Neural progenitor cell (in vitro differentiated cells): ENCODE measurements around the gene EIF2A. TPM values are rescaled to one million over a fixed set of nuclear protein-coding genes. Genes with fewer than 3 reads are reported as not detected.
A peak's percentile ranks its signal among the peaks of the same experiment; 100 is the strongest.

ENCODE experiments used
- DNase-seq: peaks from one replicate; pipeline ENCODE4 v3.0.0-alpha.2; 2016; ENCODE audit warnings: low spot score
- H2AFZ ChIP-seq: fragments of 200-600 bp; sonication (generic); replicated peaks from 2 replicates; pipeline ENCODE4 v1.6.1; 2016; ENCODE audit warnings: antibody characterized with exemption
- H3F3A ChIP-seq: fragments of 200-600 bp; sonication (generic); 2 replicates; pipeline ENCODE4 v1.6.1; 2016; ENCODE audit warnings: antibody characterized with exemption, low read depth
- H3K27ac ChIP-seq: fragments of 200-600 bp; sonication (generic); 2 replicates; pipeline ENCODE4 v1.5.1; 2016; ENCODE audit warnings: mild to moderate bottlenecking
- H3K27me3 ChIP-seq: fragments of 200-600 bp; sonication (generic); 2 replicates; pipeline ENCODE4 v1.6.1; 2016; ENCODE audit warnings: mild to moderate bottlenecking, moderate library complexity
- H3K36me3 ChIP-seq: fragments of 200-600 bp; sonication (generic); 2 replicates; pipeline ENCODE4 v1.5.1; 2016
- H3K4me1 ChIP-seq: fragments of 200-600 bp; sonication (generic); 2 replicates; pipeline ENCODE4 v1.6.1; 2016; ENCODE audit warnings: mixed run types
- H3K4me2 ChIP-seq: fragments of 200-600 bp; sonication (generic); 2 replicates; pipeline ENCODE4 v1.6.1; 2016
- H3K4me3 ChIP-seq: fragments of 200-600 bp; sonication (generic); 2 replicates; pipeline ENCODE4 v1.5.1; 2016
- H3K79me2 ChIP-seq: fragments of 200-600 bp; sonication (generic); 2 replicates; pipeline ENCODE4 v1.6.1; 2016; ENCODE audit warnings: low read depth
- H3K9ac ChIP-seq: fragments of 200-600 bp; sonication (generic); 2 replicates; pipeline ENCODE4 v1.6.1; 2016
- H3K9me3 ChIP-seq: fragments of 200-600 bp; sonication (generic); 2 replicates; pipeline ENCODE4 v1.5.1; 2016; ENCODE audit warnings: low read depth
- H4K20me1 ChIP-seq: fragments of 200-600 bp; sonication (generic); 2 replicates; pipeline ENCODE4 v1.6.1; 2016; ENCODE audit warnings: low read depth
- H3K27ac Mint-ChIP-seq: 3 replicates; pipeline ENCODE4 v1.8.0; 2021; ENCODE audit warnings: mixed read lengths
- H3K27me3 Mint-ChIP-seq: 2 replicates; pipeline ENCODE4 v1.8.0; 2022; ENCODE audit warnings: low read depth, mild to moderate bottlenecking, inconsistent platforms, moderate library complexity, mixed read lengths; ENCODE audit not compliant: insufficient read depth
- H3K36me3 Mint-ChIP-seq: 3 replicates; pipeline ENCODE4 v1.8.0; 2021; ENCODE audit warnings: mixed read lengths
- H3K4me1 Mint-ChIP-seq: 3 replicates; pipeline ENCODE4 v1.8.0; 2021; ENCODE audit warnings: mixed read lengths
- H3K4me3 Mint-ChIP-seq: 3 replicates; pipeline ENCODE4 v1.8.0; 2021; ENCODE audit warnings: mild to moderate bottlenecking, moderate library complexity, mixed read lengths
- H3K9me3 Mint-ChIP-seq: 3 replicates; pipeline ENCODE4 v1.8.0; 2020; ENCODE audit warnings: mixed read lengths
- EZH2 ChIP-seq: fragments of 200-600 bp; sonication (generic); IDR thresholded peaks from 2 replicates; pipeline ENCODE4 v1.6.1; 2017; ENCODE audit warnings: antibody characterized with exemption, mild to moderate bottlenecking, moderate library complexity
- EZH2phosphoT487 ChIP-seq: fragments of 200-600 bp; sonication (generic); IDR thresholded peaks from 2 replicates; pipeline ENCODE4 v1.6.1; 2017; ENCODE audit warnings: antibody characterized with exemption
- total RNA-seq: library from RNA; depleted of rRNA; stranded (reverse); fragments of >200 nt; gene quantifications from 2 replicates; pipeline ENCODE4 v1.2.3, GENCODE V29; 2015; ENCODE audit warnings: low replicate concordance
- TF ChIP-seq, protein P1 (sequence below): fragments of 200-600 bp; sonication (generic); IDR thresholded peaks from 2 replicates; pipeline ENCODE4 v1.5.1; 2017; ENCODE audit warnings: antibody characterized with exemption, mild to moderate bottlenecking

The EIF2A gene
- total RNA-seq, 1 donor from 2014 or later = 135 TPM

DNA sequence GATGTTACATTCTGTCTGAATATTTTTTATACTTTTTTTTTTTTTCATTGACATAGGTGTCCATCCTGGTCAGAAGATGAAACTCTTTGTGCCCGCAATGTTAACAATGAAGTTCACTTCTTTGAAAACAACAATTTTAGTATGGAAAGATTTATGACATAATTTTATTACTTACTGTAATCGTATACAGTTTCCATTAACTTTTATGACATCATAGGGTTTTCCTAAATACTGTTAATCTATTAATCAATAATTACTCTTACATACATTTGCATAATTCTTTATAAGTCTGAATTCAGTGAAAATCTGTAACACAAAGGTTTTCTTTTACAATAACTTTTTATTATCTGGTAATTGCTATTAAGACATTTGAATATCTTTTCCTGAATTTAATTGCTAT is 17.7 kb downstream of the EIF2A start:
- Histone ChIP-seq H3K27me3 (no peaks in the 10 kb centered on the region), H4K20me1 (no peaks in the 10 kb centered on the region), H3K9ac (no peak overlapping the region), H3K9me3 (no peaks in the 10 kb centered on the region), H3K4me2 (no peak overlapping the region), H3K36me3 (peaks cover 36% of the 10 kb centered on the region), H3K27ac (no peak overlapping the region), H3K4me1 (no peaks in the 10 kb centered on the region), H2AFZ (no peak overlapping the region), H3F3A (peaks cover 6% of the 10 kb centered on the region), H3K4me3 (no peak overlapping the region), H3K79me2 (no peaks in the 10 kb centered on the region)
- Mint-ChIP-seq H3K9me3 (no peaks in the 10 kb centered on the region), H3K27me3 (no peaks in the 10 kb centered on the region), H3K36me3 (peaks cover 11% of the 10 kb centered on the region), H3K4me1 (no peaks in the 10 kb centered on the region), H3K27ac (no peak overlapping the region), H3K4me3 (no peak overlapping the region)
- TF ChIP-seq, protein P1, sequence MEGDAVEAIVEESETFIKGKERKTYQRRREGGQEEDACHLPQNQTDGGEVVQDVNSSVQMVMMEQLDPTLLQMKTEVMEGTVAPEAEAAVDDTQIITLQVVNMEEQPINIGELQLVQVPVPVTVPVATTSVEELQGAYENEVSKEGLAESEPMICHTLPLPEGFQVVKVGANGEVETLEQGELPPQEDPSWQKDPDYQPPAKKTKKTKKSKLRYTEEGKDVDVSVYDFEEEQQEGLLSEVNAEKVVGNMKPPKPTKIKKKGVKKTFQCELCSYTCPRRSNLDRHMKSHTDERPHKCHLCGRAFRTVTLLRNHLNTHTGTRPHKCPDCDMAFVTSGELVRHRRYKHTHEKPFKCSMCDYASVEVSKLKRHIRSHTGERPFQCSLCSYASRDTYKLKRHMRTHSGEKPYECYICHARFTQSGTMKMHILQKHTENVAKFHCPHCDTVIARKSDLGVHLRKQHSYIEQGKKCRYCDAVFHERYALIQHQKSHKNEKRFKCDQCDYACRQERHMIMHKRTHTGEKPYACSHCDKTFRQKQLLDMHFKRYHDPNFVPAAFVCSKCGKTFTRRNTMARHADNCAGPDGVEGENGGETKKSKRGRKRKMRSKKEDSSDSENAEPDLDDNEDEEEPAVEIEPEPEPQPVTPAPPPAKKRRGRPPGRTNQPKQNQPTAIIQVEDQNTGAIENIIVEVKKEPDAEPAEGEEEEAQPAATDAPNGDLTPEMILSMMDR = no peak
- no peak for TF ChIP-seq EZH2
- TF ChIP-seq EZH2phosphoT487 = no peak
- no peak for DNase-seq

DNA sequence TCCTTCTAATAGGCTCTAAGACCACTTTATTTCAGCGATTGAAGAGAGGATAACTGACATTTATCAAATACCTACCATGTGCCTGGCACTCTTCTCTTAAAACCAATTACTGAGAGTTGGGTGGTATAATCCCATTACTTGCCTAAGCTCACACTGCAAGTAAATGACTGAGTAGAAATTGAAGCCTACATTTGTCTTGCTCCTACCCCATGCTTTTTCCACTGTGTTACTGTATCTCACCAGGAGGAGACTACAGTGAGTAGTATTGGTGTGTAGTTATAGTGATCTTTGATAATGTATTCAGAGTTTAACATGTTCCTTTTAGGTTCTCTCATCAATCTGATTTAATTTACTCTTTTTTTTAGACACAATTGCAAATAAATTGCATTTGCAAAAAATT is 20.7 kb downstream of the EIF2A start:
- Mint-ChIP-seq H3K36me3 (peaks cover 14% of the 10 kb centered on the region), H3K9me3 (no peaks in the 10 kb centered on the region), H3K27me3 (no peaks in the 10 kb centered on the region), H3K27ac (no peak overlapping the region), H3K4me3 (no peak overlapping the region), H3K4me1 (no peaks in the 10 kb centered on the region)
- no peak overlapping the region for H2AFZ ChIP-seq
- no peaks in the 10 kb centered on the region for H3K9me3 ChIP-seq
- H3K27ac ChIP-seq = no peak overlapping the region
- no peak for DNase-seq
- peaks cover 6% of the 10 kb centered on the region for H3F3A ChIP-seq
- no peak overlapping the region for H3K4me3 ChIP-seq
- H3K9ac ChIP-seq = no peak overlapping the region
- H3K79me2 ChIP-seq = no peaks in the 10 kb centered on the region
- H3K4me2 ChIP-seq = no peak overlapping the region
- H3K27me3 ChIP-seq = no peaks in the 10 kb centered on the region
- TF ChIP-seq EZH2 (no peak), EZH2phosphoT487 (no peak)
- TF ChIP-seq, protein P1 = no peak
- H3K4me1 ChIP-seq = no peaks in the 10 kb centered on the region
- H4K20me1 ChIP-seq = no peaks in the 10 kb centered on the region
- H3K36me3 ChIP-seq = peaks cover 33% of the 10 kb centered on the region

GRCh38 chr3:150577855-150578254 is 31.3 kb downstream of the EIF2A start:
- Histone ChIP-seq H3K4me1 (no peaks in the 10 kb centered on the region), H3F3A (peaks cover 14% of the 10 kb centered on the region), H4K20me1 (peaks cover 5% of the 10 kb centered on the region), H2AFZ (no peak overlapping the region), H3K79me2 (no peaks in the 10 kb centered on the region), H3K27ac (no peak overlapping the region), H3K27me3 (no peaks in the 10 kb centered on the region), H3K36me3 (peaks cover 7% of the 10 kb centered on the region), H3K4me3 (no peak overlapping the region), H3K9ac (no peak overlapping the region), H3K4me2 (no peak overlapping the region), H3K9me3 (no peaks in the 10 kb centered on the region)
- Mint-ChIP-seq H3K27ac (no peak overlapping the region), H3K27me3 (no peaks in the 10 kb centered on the region), H3K4me3 (no peak overlapping the region), H3K9me3 (no peaks in the 10 kb centered on the region), H3K4me1 (no peaks in the 10 kb centered on the region), H3K36me3 (peaks cover 12% of the 10 kb centered on the region)
- no peak for DNase-seq
- no peak for TF ChIP-seq EZH2phosphoT487
- TF ChIP-seq EZH2 = no peak
- TF ChIP-seq, protein P1 = peak; percentile 12
